Measurements from ENCODE around the gene ANO10. TPM values are rescaled to one million over a fixed set of nuclear protein-coding genes. Genes with fewer than 3 reads are reported as not detected.

Gene ANO10
- total RNA-seq, 1 donor from 2014 or later = 32.8 TPM

DNA sequence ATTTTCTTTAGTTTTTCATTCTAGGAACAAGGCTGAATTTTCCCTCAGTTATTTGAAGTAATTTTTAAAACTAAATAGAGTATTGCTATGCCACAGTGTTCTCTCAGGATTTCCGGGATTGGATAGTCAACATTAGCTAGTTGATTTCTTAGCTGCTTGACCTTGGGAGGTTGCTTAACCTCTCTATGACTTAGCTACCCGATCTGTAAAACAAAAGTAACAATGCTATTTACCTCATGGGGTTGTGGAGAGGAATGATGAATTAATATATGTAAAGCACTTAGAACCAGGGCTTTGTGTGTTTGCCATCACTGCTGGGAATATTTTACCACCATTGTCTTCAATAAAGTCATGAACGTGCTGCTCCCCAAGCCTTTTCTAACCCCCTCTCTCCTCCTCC lies 278.0 kb downstream of the ANO10 start:
- Mint-ChIP-seq H3K27me3 (ENCODE audit: unreplicated experiment) (no peaks in the 10 kb centered on the region), H3K4me1 (ENCODE audit: unreplicated experiment) (peaks cover 6% of the 10 kb centered on the region), H3K36me3 (ENCODE audit: unreplicated experiment) (peaks cover 77% of the 10 kb centered on the region), H3K9me3 (ENCODE audit: unreplicated experiment) (peaks cover 7% of the 10 kb centered on the region), H3K4me3 (ENCODE audit: unreplicated experiment) (no peak overlapping the region), H3K27ac (ENCODE audit: unreplicated experiment) (no peak overlapping the region)
- no peak for DNase-seq (ENCODE audit: extremely low spot score, unreplicated experiment)
- TF ChIP-seq, protein P1, sequence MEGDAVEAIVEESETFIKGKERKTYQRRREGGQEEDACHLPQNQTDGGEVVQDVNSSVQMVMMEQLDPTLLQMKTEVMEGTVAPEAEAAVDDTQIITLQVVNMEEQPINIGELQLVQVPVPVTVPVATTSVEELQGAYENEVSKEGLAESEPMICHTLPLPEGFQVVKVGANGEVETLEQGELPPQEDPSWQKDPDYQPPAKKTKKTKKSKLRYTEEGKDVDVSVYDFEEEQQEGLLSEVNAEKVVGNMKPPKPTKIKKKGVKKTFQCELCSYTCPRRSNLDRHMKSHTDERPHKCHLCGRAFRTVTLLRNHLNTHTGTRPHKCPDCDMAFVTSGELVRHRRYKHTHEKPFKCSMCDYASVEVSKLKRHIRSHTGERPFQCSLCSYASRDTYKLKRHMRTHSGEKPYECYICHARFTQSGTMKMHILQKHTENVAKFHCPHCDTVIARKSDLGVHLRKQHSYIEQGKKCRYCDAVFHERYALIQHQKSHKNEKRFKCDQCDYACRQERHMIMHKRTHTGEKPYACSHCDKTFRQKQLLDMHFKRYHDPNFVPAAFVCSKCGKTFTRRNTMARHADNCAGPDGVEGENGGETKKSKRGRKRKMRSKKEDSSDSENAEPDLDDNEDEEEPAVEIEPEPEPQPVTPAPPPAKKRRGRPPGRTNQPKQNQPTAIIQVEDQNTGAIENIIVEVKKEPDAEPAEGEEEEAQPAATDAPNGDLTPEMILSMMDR (IDR thresholded peaks at IDR 0.05) = no peak

DNA sequence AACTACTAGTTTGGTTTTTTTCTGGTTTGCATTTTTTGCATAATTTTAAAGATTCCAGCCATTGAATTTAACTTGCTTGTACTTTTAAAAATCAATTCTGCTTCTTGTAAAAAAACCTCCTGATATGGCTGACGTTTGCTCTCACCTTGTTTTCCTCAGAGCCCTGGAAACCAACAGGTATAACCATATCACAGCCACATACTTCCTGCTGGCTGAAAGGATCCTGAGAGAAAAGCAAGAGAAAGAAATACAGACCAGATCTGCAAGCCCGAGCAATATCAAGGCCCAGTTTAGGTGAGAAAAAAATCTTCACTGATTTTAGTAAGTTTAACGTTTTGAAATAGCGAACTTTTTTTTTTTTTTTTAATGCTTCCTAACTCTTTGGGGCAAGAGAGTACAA lies 278.6 kb downstream of the ANO10 start:
- Mint-ChIP-seq H3K27ac (ENCODE audit: unreplicated experiment) (no peak overlapping the region), H3K9me3 (ENCODE audit: unreplicated experiment) (peaks cover 13% of the 10 kb centered on the region), H3K36me3 (ENCODE audit: unreplicated experiment) (peaks cover 77% of the 10 kb centered on the region), H3K4me3 (ENCODE audit: unreplicated experiment) (no peak overlapping the region), H3K4me1 (ENCODE audit: unreplicated experiment) (peaks cover 6% of the 10 kb centered on the region), H3K27me3 (ENCODE audit: unreplicated experiment) (no peaks in the 10 kb centered on the region)
- TF ChIP-seq, protein P1 (IDR thresholded peaks at IDR 0.05) = no peak
- no peak for DNase-seq (ENCODE audit: extremely low spot score, unreplicated experiment)

DNA sequence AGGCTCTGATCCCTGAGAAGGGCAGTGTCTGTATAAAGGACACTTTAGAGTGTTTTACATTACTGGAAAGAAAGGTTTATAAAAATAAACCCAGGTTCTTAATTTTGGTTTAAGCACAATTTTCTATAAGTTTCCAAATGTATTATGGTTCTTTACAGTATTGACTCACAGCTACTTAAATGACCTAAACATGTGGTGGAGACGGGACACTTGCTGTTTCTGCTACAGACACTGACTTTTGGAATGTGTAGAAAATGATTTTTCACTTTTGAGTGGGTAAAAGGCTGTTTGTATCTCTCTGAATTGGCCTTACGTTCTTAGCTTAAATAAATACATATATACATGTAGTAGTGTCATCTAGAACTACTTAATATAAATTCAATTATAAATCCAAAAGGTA lies 280.0 kb downstream of the ANO10 start:
- Mint-ChIP-seq H3K27me3 (ENCODE audit: unreplicated experiment) (no peaks in the 10 kb centered on the region), H3K27ac (ENCODE audit: unreplicated experiment) (no peak overlapping the region), H3K36me3 (ENCODE audit: unreplicated experiment) (peaks cover 73% of the 10 kb centered on the region), H3K9me3 (ENCODE audit: unreplicated experiment) (peaks cover 19% of the 10 kb centered on the region), H3K4me1 (ENCODE audit: unreplicated experiment) (peaks cover 6% of the 10 kb centered on the region), H3K4me3 (ENCODE audit: unreplicated experiment) (no peak overlapping the region)
- DNase-seq (ENCODE audit: extremely low spot score, unreplicated experiment) = no peak
- TF ChIP-seq, protein P1 (IDR thresholded peaks at IDR 0.05) = no peak

DNA sequence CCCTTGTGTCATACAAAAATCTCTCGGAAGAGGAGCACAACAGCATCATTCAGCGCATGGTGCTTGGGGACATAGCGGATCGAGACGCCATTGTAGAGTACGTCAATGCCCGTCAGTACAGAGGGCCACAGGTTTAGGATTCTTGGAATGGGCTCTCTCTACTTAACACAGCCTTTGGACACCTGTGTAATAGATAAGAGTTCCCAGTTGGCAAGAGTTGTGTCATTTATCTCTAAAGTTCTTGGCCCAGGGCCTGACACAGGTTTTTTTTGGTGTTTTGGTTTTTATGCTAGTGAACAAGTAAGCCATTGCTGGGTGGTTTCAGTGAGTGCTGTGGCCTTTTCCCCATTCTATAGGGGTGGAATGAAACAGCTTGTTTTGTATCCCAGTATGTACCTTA lies 281.4 kb downstream of the ANO10 start:
- Mint-ChIP-seq H3K4me1 (ENCODE audit: unreplicated experiment) (peaks cover under 1% of the 10 kb centered on the region), H3K36me3 (ENCODE audit: unreplicated experiment) (peaks cover 75% of the 10 kb centered on the region), H3K4me3 (ENCODE audit: unreplicated experiment) (no peak overlapping the region), H3K9me3 (ENCODE audit: unreplicated experiment) (peaks cover 25% of the 10 kb centered on the region), H3K27ac (ENCODE audit: unreplicated experiment) (no peak overlapping the region), H3K27me3 (ENCODE audit: unreplicated experiment) (no peaks in the 10 kb centered on the region)
- TF ChIP-seq, protein P1 (IDR thresholded peaks at IDR 0.05) = no peak
- DNase-seq (ENCODE audit: extremely low spot score, unreplicated experiment) = no peak

DNA sequence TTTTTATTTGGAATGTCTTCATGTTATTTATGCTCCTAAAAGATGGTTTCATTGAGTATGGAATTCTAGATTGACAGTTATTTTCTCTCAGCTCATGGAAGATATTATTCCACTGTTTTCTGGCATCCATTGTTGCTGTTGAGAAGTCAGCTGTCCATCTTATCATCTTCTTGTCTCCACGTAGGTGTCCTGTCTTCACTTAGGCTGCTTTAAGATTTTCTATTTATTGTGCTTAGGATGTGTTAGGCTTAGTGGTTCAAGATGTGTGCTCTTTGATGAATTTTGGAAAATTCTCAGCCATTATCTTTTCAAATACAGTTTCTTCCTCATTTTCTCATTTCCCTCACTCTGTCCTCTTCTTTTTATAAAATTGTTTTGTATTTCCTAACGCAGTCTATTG lies 283.5 kb downstream of the ANO10 start:
- Mint-ChIP-seq H3K27ac (ENCODE audit: unreplicated experiment) (no peak overlapping the region), H3K4me1 (ENCODE audit: unreplicated experiment) (no peaks in the 10 kb centered on the region), H3K4me3 (ENCODE audit: unreplicated experiment) (no peak overlapping the region), H3K36me3 (ENCODE audit: unreplicated experiment) (peaks cover 69% of the 10 kb centered on the region), H3K9me3 (ENCODE audit: unreplicated experiment) (peaks cover 30% of the 10 kb centered on the region), H3K27me3 (ENCODE audit: unreplicated experiment) (no peaks in the 10 kb centered on the region)
- no peak for DNase-seq (ENCODE audit: extremely low spot score, unreplicated experiment)
- TF ChIP-seq, protein P1 (IDR thresholded peaks at IDR 0.05) = no peak
